Left renal cortex interstitium (tissue), 4 donors: ENCODE data around the gene CASTOR2. TPM values are rescaled to one million over a fixed set of nuclear protein-coding genes. Genes with fewer than 3 reads are reported as not detected.
"Not testable (repeated sequence)": the region's sequence is repeated elsewhere in the genome, so short reads cannot be mapped to it uniquely, and the experiment has no call there.

Experiments
- DNase-seq, 4 donors: peaks; one replicate each; pipeline ENCODE4 v3.0.0-alpha.2; 2013; ENCODE audit warnings: low read depth in 4 of 4, low spot score in 2 of 4, missing footprints in 1 of 4
- polyA plus RNA-seq, 4 donors: library from polyadenylated mRNA; unstranded; fragments of 120-200 nt; gene quantifications; one replicate each; pipeline ENCODE4 v1.2.1, GENCODE V29; 2013; ENCODE audit not compliant: insufficient read length in 4 of 4

The CASTOR2 gene
- polyA plus RNA-seq, 4 donors: 5.0 to 12.1 (median 6.8) TPM

GRCh38 chr7:74993121-74993520 lies 28.6 kb downstream of the CASTOR2 start:
- DNase-seq: no peak

DNA sequence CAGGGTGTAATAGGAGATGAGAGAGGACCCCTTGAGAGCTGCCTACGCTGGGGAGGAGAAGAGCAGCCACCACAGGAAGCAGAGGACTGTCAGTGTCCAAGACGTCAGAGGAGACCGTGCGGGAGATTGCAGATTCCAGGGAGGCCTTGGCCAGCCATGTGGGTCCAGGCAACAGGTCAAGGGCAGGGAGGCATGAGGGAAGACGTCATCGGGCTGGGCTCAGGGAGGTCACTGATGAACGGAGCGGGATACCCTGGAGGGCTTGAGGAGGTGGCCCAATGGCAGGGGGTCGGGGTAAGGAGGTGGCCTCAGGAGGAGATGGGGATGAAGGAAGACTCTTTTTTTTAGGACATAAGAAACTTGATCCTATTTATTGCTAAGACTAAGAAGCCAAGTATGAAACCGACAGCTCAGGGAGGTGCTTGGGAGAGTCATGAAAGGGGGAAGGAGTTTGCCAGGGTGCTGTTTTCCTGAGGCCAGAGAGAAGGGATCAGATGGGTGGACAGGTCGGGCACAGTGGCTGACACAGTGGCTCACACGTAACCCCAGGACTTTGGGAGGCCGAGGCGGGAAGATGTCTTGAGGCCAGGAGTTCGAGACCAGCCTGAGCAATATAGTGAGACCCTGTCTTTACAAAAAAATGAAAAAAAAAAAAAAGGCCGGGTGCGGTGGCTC lies 30.5 kb downstream of the CASTOR2 start:
- not testable (repeated sequence) for DNase-seq

- not testable (repeated sequence) for DNase-seq
Observed at GRCh38 chr7:74996361-74996760, 31.9 kb downstream of the CASTOR2 start.

DNA sequence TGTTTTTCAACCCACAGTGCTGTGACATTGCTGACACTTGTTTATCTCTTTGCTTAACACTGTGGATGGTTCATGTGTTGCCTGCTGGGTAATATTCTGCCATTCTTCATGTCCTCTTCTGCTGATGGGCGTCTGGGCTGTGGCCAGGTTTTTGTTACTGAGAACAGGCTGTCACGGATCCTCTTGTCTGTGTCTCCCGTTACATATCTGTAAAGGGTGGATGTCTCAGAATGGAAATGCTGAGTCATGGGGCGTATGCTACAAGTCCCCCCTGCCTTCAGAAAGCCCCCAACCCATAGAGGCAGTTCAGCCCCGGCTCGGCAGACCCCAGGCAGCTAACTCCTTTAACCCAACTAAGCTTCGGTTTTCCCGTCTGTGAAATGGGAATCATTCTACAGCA lies 33.3 kb downstream of the CASTOR2 start:
- DNase-seq: not testable (repeated sequence)

- DNase-seq: not testable (repeated sequence)
Observed at GRCh38 chr7:75001356-75001755, 36.9 kb downstream of the CASTOR2 start.

DNA sequence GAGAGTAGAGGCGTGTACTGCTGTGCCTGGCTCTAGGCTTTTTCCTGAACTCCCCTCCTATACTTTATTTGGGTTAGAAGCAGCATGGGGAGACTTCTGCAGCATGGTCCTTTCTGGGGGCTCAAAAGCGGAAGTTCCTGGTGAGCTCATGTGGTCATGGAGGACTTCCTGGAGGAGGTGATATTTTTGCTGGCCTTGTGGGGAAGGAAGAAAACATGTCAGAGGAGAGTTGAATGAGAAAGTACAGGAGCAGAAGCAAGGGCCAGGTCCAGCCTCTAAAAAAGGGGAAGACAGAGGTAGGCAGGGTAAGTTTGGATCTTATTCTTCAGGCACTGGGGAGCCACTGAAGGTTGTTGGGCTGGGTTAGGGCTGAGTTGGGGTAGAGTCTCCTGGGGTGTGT lies 45.5 kb downstream of the CASTOR2 start:
- no peak for DNase-seq

GRCh38 chr7:75017832-75018231 lies 53.3 kb downstream of the CASTOR2 start:
- DNase-seq: no peak

- no peak for DNase-seq
Observed at GRCh38 chr7:75018570-75019364, 54.3 kb downstream of the CASTOR2 start.

- no peak for DNase-seq
Observed at GRCh38 chr7:75019800-75020199, 55.3 kb downstream of the CASTOR2 start.

DNA sequence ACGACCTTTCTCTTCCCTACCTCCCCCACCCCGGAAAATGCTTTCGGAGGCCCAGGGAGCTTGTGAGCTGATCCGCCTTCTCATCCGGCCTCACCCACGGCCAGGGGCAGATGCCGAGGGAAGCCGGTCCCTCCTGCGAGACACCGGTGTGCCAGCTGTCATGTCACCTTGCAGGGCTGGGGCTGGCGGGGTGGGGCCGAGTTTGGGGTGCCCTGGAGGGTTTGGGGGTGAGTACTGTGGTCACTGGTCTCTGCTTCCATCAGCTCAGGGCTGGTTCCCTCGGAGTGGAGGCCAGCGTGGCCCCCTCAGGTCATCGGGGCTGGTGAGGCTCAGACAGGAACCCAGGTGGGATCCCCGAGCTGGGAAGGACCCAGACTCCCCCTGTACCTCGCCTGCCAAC lies 60.4 kb downstream of the CASTOR2 start:
- no peak for DNase-seq

- DNase-seq: no peak
Observed at GRCh38 chr7:75028299-75028698, 63.8 kb downstream of the CASTOR2 start.

- DNase-seq: no peak
Observed at GRCh38 chr7:75033064-75033463, 68.6 kb downstream of the CASTOR2 start.

DNA sequence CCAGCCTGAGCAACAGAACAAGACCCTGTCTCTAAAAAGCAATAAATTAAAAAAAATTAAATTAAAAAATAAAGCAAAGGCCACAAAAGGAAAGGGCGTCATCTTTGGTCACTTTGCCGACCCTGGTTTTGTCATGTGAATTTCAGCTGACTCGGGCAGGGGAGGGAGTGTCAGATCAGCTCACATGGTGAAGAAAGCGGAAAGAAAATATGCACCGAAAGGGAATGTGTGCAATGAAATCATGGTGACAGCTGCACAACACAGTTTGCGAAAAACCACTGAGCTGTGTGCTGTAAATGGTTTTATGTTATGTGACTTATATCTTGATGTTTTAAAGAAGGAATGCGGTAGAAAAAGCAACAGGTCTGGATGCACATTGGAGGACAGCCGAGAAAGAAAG lies 69.3 kb downstream of the CASTOR2 start:
- no peak for DNase-seq

DNA sequence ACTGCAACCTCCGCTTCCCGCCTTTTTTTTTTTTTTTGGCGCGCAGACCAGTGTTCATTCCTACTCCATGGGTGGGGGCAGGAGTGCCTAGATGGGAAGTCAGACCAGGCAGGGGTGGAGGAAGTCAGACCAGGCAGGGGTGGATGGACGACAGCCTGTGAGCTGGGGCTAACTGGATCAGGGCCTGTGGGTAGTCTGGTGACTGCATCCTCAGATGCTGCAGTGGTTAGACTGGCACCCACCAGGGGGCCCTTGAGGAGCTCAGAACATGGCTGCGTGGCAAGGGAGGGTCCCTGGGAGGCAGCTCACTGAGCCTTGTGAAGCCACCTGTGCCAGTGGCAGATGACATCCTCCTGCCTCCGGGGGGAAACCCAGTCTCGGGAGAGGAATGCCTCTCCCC lies 74.0 kb downstream of the CASTOR2 start:
- DNase-seq: no peak

DNA sequence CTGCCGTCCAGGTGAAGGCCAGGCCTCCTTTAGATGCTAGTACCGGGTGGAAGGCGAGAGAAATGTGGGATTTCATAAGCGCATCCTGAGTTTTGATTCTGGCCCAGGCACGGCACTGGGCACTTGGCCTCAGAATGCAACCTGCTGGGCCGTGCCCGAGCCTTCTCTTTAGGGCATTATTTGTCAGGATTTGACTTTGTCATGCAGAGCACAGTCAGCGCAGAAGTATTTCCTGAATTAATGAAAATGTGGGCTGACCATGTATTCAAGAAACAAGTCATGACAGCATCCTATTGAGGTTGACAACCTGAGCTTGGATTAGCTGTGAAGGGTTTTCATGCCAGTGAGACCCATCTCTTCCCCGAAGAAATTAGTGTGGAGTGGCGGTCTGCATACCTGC lies 74.7 kb downstream of the CASTOR2 start:
- no peak for DNase-seq

GRCh38 chr7:75039709-75040108 lies 75.2 kb downstream of the CASTOR2 start:
- no peak for DNase-seq

GRCh38 chr7:75040512-75040911 lies 76.0 kb downstream of the CASTOR2 start:
- no peak for DNase-seq

DNA sequence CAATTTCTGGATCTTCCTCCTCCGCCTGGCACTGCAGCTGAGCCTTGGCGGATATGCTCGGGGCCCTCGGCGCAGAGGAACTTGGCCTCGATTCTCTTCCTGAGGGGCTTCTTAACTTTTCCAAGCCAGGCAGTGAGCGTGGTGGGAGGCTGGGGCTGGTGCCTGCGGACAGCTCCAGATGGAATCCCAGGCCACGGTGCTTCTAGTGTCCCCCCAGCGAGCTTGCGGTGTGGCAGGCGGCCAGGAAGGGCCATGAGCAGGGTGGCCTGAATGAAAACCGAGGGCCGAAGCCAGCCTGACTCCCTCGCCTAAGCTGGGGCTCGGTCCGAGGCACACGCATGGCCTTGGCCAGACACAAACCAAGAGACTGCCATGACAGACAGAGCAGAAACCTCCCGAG lies 77.8 kb downstream of the CASTOR2 start:
- no peak for DNase-seq

DNA sequence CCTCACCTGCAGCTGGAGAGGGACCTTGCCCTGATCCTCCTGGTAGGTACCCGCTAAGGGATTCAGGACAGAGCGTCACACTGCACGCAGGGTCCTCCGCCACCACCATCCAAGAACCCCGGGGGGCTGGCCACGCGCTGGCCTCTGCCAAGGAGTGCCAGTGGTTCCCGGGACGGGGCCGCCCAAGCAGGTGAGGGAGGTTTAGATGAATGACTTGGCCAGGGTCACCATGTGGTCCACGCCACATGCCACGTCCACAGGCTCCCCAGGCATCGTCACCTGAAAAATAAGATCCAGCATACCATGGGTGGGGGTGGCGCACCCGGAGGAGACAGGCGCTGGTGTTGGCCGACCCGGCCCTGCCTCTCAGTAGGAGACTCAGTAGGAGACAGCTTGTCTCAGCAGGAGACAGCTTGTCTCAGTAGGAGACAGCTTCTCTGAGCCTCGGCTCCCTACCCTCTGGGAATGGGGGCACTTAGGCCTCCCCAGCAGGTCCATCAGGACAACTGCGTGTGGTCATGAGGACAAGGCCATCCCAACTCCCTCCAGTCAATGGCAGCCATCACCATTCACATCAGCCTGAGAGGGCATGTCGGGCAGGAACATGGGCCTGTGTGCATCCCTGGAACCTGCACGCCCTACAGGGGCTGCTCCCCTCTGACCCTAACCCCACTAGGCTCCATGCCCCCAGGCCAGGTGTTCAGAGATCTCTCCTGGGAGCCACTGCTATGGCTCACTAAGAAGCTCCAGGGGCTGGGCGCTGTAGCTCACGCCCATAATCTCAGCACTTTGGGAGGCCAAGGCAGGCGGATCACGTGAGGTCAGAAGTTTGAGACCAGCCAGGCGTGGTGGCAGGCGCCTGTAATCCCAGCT lies 78.6 kb downstream of the CASTOR2 start:
- no peak for DNase-seq

DNA sequence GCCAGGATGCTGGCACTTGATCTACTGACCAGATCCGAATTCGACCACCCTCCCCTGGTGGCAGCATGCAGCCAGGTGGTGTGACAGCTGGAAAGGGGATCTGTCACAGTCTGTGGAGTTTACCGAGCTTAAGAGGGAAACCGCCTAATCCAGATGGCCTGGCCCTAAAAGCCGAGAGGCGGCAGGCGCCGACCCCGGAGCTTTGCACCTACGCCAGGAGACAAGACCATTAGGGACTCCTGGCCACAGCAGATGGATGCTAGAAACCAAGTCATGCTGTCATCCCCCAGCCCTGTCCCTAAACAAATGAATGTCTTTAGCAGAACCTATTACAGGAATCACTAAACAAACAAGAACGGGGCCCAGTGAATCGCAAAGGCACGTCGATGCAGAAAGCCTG lies 81.4 kb downstream of the CASTOR2 start:
- DNase-seq: no peak
